HepG2 (cell line): ENCODE results near the gene OSGIN1. TPM values are rescaled to one million over a fixed set of nuclear protein-coding genes. Genes with fewer than 3 reads are reported as not detected.

Source experiments
- ARID2 ChIP-seq: sonication (generic); formaldehyde crosslinking; IDR thresholded peaks from 2 replicates; pipeline ENCODE4 v1.8.1; 2022; ENCODE audit warnings: mild to moderate bottlenecking, missing genetic modification reagents, borderline replicate concordance
- ATF7 ChIP-seq, 2 experiments: fragments of 450-650 bp in 1 of 2; sonication (generic) in 1 of 2; formaldehyde crosslinking in 1 of 2; IDR thresholded peaks; 2 replicates each; pipeline versions ENCODE4 v1.4.0 to v1.6.1; 2016 to 2020; ENCODE audit warnings: antibody characterized with exemption in 1 of 2, mild to moderate bottlenecking in 1 of 2, missing genetic modification reagents in 1 of 2
- BORCS8-MEF2B ChIP-seq: sonication (generic); formaldehyde crosslinking; IDR thresholded peaks from 2 replicates; pipeline ENCODE4 v1.8.0; 2022; ENCODE audit warnings: mild to moderate bottlenecking, missing genetic modification reagents
- CC2D1A ChIP-seq: sonication (generic); formaldehyde crosslinking; IDR thresholded peaks from 2 replicates; pipeline ENCODE4 v1.8.1; 2023; ENCODE audit warnings: mild to moderate bottlenecking, missing genetic modification reagents
- DMAP1 ChIP-seq: IDR thresholded peaks from 2 replicates; pipeline ENCODE4 v1.6.1; 2016
- GABPB1 ChIP-seq: IDR thresholded peaks from 2 replicates; pipeline ENCODE4 v1.6.1; 2016; ENCODE audit warnings: mild to moderate bottlenecking, missing genetic modification reagents, moderate library complexity, missing compliant biosample characterization
- GLMP ChIP-seq: sonication (generic); formaldehyde crosslinking; IDR thresholded peaks from 2 replicates; pipeline ENCODE4 v1.9.0; 2021; ENCODE audit warnings: missing genetic modification reagents, mild to moderate bottlenecking, borderline replicate concordance
- HMGA1 ChIP-seq: sonication (generic); formaldehyde crosslinking; conservative IDR thresholded peaks from 2 replicates; pipeline ENCODE4 v1.4.0; 2020; ENCODE audit warnings: missing genetic modification reagents
- KAT8 ChIP-seq: IDR thresholded peaks from 2 replicates; pipeline ENCODE4 v1.6.1; 2016; ENCODE audit warnings: missing genetic modification reagents, missing compliant biosample characterization
- MAFF ChIP-seq: IDR thresholded peaks from 2 replicates; pipeline ENCODE4 v1.6.1; 2011; ENCODE audit warnings: low read depth, low read length, improper control_type of control experiment
- MIER3 ChIP-seq: IDR thresholded peaks from 2 replicates; pipeline ENCODE4 v1.6.1; 2016; ENCODE audit warnings: missing compliant biosample characterization, borderline replicate concordance
- MTA3 ChIP-seq: sonication (generic); formaldehyde crosslinking; IDR thresholded peaks from 2 replicates; pipeline ENCODE4 v1.4.0; 2020; ENCODE audit warnings: missing genetic modification reagents
- MTERF4 ChIP-seq: sonication (generic); formaldehyde crosslinking; IDR thresholded peaks from 2 replicates; pipeline ENCODE4 v1.8.0; 2023; ENCODE audit warnings: mild to moderate bottlenecking, missing genetic modification reagents
- NCOA1 ChIP-seq: sonication (generic); formaldehyde crosslinking; IDR thresholded peaks from 2 replicates; pipeline ENCODE4 v1.9.0; 2021; ENCODE audit warnings: missing genetic modification reagents
- NFE2L2 ChIP-seq: fragments of 150-350 bp; IDR thresholded peaks from 2 replicates; pipeline ENCODE4 v1.6.1; 2014; ENCODE audit warnings: low read length
- NFKB2 ChIP-seq: sonication (generic); formaldehyde crosslinking; IDR thresholded peaks from 2 replicates; pipeline ENCODE4 v1.4.0; 2020; ENCODE audit warnings: missing genetic modification reagents, borderline replicate concordance
- NFYB ChIP-seq: sonication (generic); formaldehyde crosslinking; IDR thresholded peaks from 2 replicates; pipeline ENCODE4 v1.4.0; 2020; ENCODE audit warnings: missing genetic modification reagents
- NKX3-1 ChIP-seq: sonication (generic); formaldehyde crosslinking; IDR thresholded peaks from 2 replicates; pipeline ENCODE4 v1.5.0; 2020; ENCODE audit warnings: missing genetic modification reagents
- RFXAP ChIP-seq: sonication (generic); formaldehyde crosslinking; IDR thresholded peaks from 2 replicates; pipeline ENCODE4 v1.4.0; 2020; ENCODE audit warnings: missing genetic modification reagents, borderline replicate concordance
- SAP130 ChIP-seq: IDR thresholded peaks from 2 replicates; pipeline ENCODE4 v1.6.1; 2016; ENCODE audit warnings: low read depth
- SIN3A ChIP-seq: IDR thresholded peaks from 2 replicates; pipeline ENCODE4 v1.6.1; 2011; ENCODE audit warnings: low read depth, mild to moderate bottlenecking, control low read depth, low read length, borderline replicate concordance
- ZHX1 ChIP-seq: sonication (generic); formaldehyde crosslinking; IDR thresholded peaks from 2 replicates; pipeline ENCODE4 v1.8.1; 2022; ENCODE audit warnings: low read depth, mild to moderate bottlenecking, missing genetic modification reagents
- ZMAT3 ChIP-seq: sonication (generic); formaldehyde crosslinking; conservative IDR thresholded peaks from 2 replicates; pipeline ENCODE4 v1.7.0; 2021; ENCODE audit warnings: missing genetic modification reagents
- ZNF431 ChIP-seq: sonication (generic); formaldehyde crosslinking; IDR thresholded peaks from 2 replicates; pipeline ENCODE4 v1.9.0; 2022; ENCODE audit warnings: missing genetic modification reagents, low read depth, mild to moderate bottlenecking, borderline replicate concordance
- ZNF550 ChIP-seq: sonication (generic); formaldehyde crosslinking; IDR thresholded peaks from 2 replicates; pipeline ENCODE4 v1.4.0; 2020; ENCODE audit warnings: mild to moderate bottlenecking, missing genetic modification reagents, borderline replicate concordance
- ZNF746 ChIP-seq: sonication (generic); formaldehyde crosslinking; IDR thresholded peaks from 2 replicates; pipeline ENCODE4 v1.8.0; 2022; ENCODE audit warnings: mild to moderate bottlenecking, missing genetic modification reagents
- ZNF761 ChIP-seq: sonication (generic); formaldehyde crosslinking; conservative IDR thresholded peaks from 2 replicates; pipeline ENCODE4 v1.4.0; 2020; ENCODE audit warnings: mild to moderate bottlenecking, missing genetic modification reagents
- ZSCAN29 ChIP-seq: sonication (generic); formaldehyde crosslinking; conservative IDR thresholded peaks from 2 replicates; pipeline ENCODE4 v1.4.0; 2020; ENCODE audit warnings: mild to moderate bottlenecking, missing genetic modification reagents
- polyA plus RNA-seq, 8 experiments: library from polyadenylated mRNA; depleted of rRNA in 3 of 8; stranded (reverse) in 7 of 8; unstranded in 1 of 8; fragments of >200 nt; fragmentation: Illumina TruSeq in 4 of 8; extraction: Trizol in 4 of 8; gene quantifications; 2 replicates each; pipeline versions ENCODE4 v1.2.1 to v1.2.3, GENCODE V29; 2011 to 2016; ENCODE audit warnings: low read depth in 4 of 8, missing spikeins in 1 of 8, mixed read lengths in 1 of 8; ENCODE audit not compliant: insufficient read depth in 1 of 8
- total RNA-seq, 5 experiments: library from RNA; depleted of rRNA; stranded (reverse); fragments of >200 nt; fragmentation: Illumina TruSeq; extraction: Trizol; gene quantifications; 2 replicates each; pipeline ENCODE4 v1.2.3, GENCODE V29; 2016; ENCODE audit warnings: low read depth in 1 of 5

Gene OSGIN1
- total and polyA plus RNA-seq, 2 of the 13 experiments (the other 11 are each of a cell fraction or from before 2014, with no cell fraction given): 20.5 to 27.1 TPM

DNA sequence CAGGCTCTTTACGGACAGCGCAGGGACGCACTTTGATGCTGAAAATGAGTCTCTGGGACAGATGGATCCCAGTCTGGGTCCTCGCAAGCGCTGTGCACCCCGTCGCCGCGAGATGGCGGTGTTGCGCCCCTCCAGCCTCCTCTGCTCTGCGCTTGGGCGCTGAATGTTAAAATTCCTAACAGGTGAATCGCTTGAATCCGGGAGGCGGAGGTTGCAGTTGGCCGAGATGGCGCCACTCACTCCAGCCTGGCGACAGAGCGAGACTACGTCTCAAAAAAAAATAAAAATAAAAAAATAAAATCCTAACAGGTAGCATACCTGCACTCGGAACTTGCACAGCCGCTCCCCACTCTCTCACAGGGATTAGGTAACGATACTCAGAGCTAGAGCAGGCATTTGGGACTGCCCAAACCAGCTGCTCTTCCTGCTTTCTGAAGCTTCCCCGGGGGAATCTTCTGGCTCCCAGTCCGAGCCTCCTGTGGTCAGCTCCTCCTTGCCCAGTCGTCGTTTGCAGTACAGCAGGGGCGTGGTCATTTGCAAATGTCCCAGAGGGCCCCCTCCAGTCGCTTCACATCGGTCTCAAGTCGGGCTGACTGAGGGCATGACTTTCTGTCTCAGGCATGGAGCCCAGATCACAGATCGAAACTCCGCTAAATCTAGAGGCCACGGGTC is 26.2 kb upstream of the OSGIN1 start (continued):
- TF ChIP-seq ZNF746 (CRISPR knock-in tag) (no peak), ZSCAN29 (CRISPR knock-in tag) (0 out of 2 replicates have a peak, but pooled peaks have one; percentile 61), ZNF431 (CRISPR knock-in tag) (no peak), MAFF (no peak), SIN3A (no peak), BORCS8-MEF2B (CRISPR knock-in tag) (no peak), ZNF550 (CRISPR knock-in tag) (no peak), ARID2 (CRISPR knock-in tag) (no peak), RFXAP (CRISPR knock-in tag) (no peak), ATF7 (IDR thresholded peaks at IDR 0.05) (no peak), ATF7 (CRISPR knock-in tag; IDR thresholded peaks at IDR 0.05) (no peak), DMAP1 (CRISPR knock-in tag) (no peak), ZNF761 (CRISPR knock-in tag) (0 out of 2 replicates have a peak, but pooled peaks have one; percentile 35), NKX3-1 (CRISPR knock-in tag) (no peak), NCOA1 (CRISPR knock-in tag) (no peak), NFYB (CRISPR knock-in tag) (no peak), MTERF4 (peak; percentile 77; the same call in 1 of the 2 replicates), HMGA1 (no peak), MTA3 (CRISPR knock-in tag) (no peak), SAP130 (peak; percentile 72; the same call in 1 of the 2 replicates), ZMAT3 (peak; percentile 42; the same call in 1 of the 2 replicates), MIER3 (CRISPR knock-in tag) (0 out of 2 replicates have a peak, but pooled peaks have one; percentile 42), NFE2L2 (no peak), GLMP (no peak), GABPB1 (CRISPR knock-in tag) (peak; percentile 59), KAT8 (CRISPR knock-in tag) (peak; percentile 77), ZHX1 (CRISPR knock-in tag) (no peak), CC2D1A (CRISPR knock-in tag) (no peak), NFKB2 (CRISPR knock-in tag) (no peak; the same call in 1 of the 2 replicates)
